PC-3 (cell line): Measurements from ENCODE around the gene MPDZ. TPM values are rescaled to one million over a fixed set of nuclear protein-coding genes. Genes with fewer than 3 reads are reported as not detected.

ENCODE experiments used
- ATAC-seq: fragments of 200-7000 bp; cut with Tn5 transposase; 2 replicates; pipeline ENCODE4 v1.9.1; 2020; ENCODE audit warnings: mild to moderate bottlenecking, moderate library complexity
- BruUV-seq: library from RNA; stranded (reverse); fragments of 400-500 nt; replicated peaks from 2 replicates; lab custom pipeline; 2021; lab: Mats Ljungman, UMichigan
- CTCF ChIA-PET: fragments of 300-600 bp; sonication (Branson Sonifier 250); formaldehyde crosslinking; loops from one replicate; lab custom pipeline; 2022; ENCODE audit warnings: antibody characterized with exemption; lab: Charles Lee
- POLR2A ChIA-PET: fragments of 300-600 bp; sonication (Branson Sonifier 250); formaldehyde crosslinking; loops from one replicate; lab custom pipeline; 2022; ENCODE audit warnings: antibody characterized with exemption; ENCODE audit not compliant: unreplicated experiment; lab: Charles Lee
- DNase-seq: peaks from one replicate; pipeline ENCODE4 v3.0.0-alpha.2; 2015
- H2AFZ ChIP-seq: fragments of 300-600 bp; sonication (generic); 2 replicates; pipeline ENCODE4 v1.6.0; 2016; ENCODE audit warnings: antibody characterized with exemption, low read length
- H3F3A ChIP-seq: fragments of 300-600 bp; sonication (generic); one replicate; pipeline ENCODE4 v1.6.0; 2017; ENCODE audit warnings: antibody characterized with exemption, low read length, control low read depth, mild to moderate bottlenecking; ENCODE audit not compliant: unreplicated experiment
- H3K27ac ChIP-seq: fragments of 300-600 bp; sonication (generic); 2 replicates; pipeline ENCODE4 v1.5.1; 2016; ENCODE audit warnings: mild to moderate bottlenecking, low read length
- H3K27me3 ChIP-seq: fragments of 300-600 bp; sonication (generic); 2 replicates; pipeline ENCODE4 v1.6.1; 2016; ENCODE audit warnings: low read length, mixed read lengths
- H3K36me3 ChIP-seq: fragments of 300-600 bp; sonication (generic); 2 replicates; pipeline ENCODE4 v1.6.1; 2016; ENCODE audit warnings: low read depth, mixed run types, low read length, mixed read lengths
- H3K4me1 ChIP-seq: fragments of 300-600 bp; sonication (generic); 2 replicates; pipeline ENCODE4 v1.5.1; 2016; ENCODE audit warnings: low read length; ENCODE audit not compliant: insufficient read depth
- H3K4me2 ChIP-seq: fragments of 300-600 bp; sonication (generic); 2 replicates; pipeline ENCODE4 v1.6.0; 2016; ENCODE audit warnings: low read length
- H3K4me3 ChIP-seq: fragments of 300-600 bp; sonication (generic); 2 replicates; pipeline ENCODE4 v1.5.1; 2016; ENCODE audit warnings: mild to moderate bottlenecking, low read length, mixed read lengths
- H3K79me2 ChIP-seq: fragments of 300-600 bp; sonication (generic); 2 replicates; pipeline ENCODE4 v1.6.1; 2017; ENCODE audit warnings: low read length, mixed read lengths
- H3K9ac ChIP-seq: fragments of 300-600 bp; sonication (generic); 2 replicates; pipeline ENCODE4 v1.6.0; 2016; ENCODE audit warnings: mild to moderate bottlenecking, low read length
- H3K9me2 ChIP-seq: fragments of 300-600 bp; sonication (generic); replicated peaks from 2 replicates; pipeline ENCODE4 v1.6.1; 2016; ENCODE audit warnings: mixed run types, low read length, mixed read lengths
- H3K9me3 ChIP-seq: fragments of 300-600 bp; sonication (generic); 2 replicates; pipeline ENCODE4 v1.6.1; 2016; ENCODE audit warnings: low read length, mixed read lengths
- H4K20me1 ChIP-seq: fragments of 300-600 bp; sonication (generic); 2 replicates; pipeline ENCODE4 v1.6.1; 2016; ENCODE audit warnings: low read length, mixed read lengths
- EZH2 ChIP-seq: fragments of 300-600 bp; sonication (generic); IDR thresholded peaks from one replicate; pipeline ENCODE4 v1.6.1; 2017; ENCODE audit warnings: antibody characterized with exemption, mild to moderate bottlenecking, low read length; ENCODE audit not compliant: unreplicated experiment
- EZH2phosphoT487 ChIP-seq: fragments of 300-600 bp; sonication (generic); IDR thresholded peaks from 2 replicates; pipeline ENCODE4 v1.6.1; 2018; ENCODE audit warnings: mild to moderate bottlenecking, antibody characterized with exemption, low read length, borderline replicate concordance
- intact Hi-C: fragments of 100-400 bp; cut with micrococcal nuclease; formaldehyde crosslinking; loops from 2 replicates; pipeline ENCODE4 v1.9.0; 2023
- total RNA-seq: library from RNA; depleted of rRNA; stranded (reverse); fragments of >200 nt; gene quantifications from 2 replicates; pipeline ENCODE4 v1.2.3, GENCODE V29; 2014
- TF ChIP-seq, protein P1 (sequence below): fragments of 300-600 bp; sonication (generic); conservative IDR thresholded peaks from 2 replicates; pipeline ENCODE4 v1.5.1; 2017; ENCODE audit warnings: antibody characterized with exemption, low read depth, mild to moderate bottlenecking, low read length

Gene MPDZ
- total RNA-seq, 1 experiment from 2014 or later: 6.1 TPM

DNA sequence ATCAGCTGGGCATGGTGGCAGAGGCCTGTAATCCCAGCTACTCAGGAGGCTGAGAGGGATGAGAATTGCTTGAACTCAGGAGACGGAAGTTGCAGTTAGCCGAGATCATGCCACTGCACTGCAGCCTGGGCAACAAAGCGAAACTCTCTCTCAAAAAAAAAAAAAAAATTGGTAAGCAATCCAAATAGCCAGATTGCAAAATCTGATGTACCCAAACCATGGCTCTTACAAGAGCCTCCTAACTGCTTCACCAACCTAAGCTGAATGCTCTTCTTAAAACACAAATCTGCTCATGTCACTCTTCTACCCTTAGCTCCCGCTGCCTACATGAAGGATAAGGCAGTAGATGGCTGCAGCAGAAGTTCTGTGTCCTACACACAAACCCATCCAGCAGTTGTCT is 105.9 kb downstream of the MPDZ start:
- intact Hi-C loops: no loop called here
- CTCF ChIA-PET: no interaction called here
- Histone ChIP-seq H3F3A (no peaks in the 10 kb centered on the region), H3K36me3 (no peaks in the 10 kb centered on the region), H3K27ac (no peak overlapping the region), H3K27me3 (no peaks in the 10 kb centered on the region), H3K4me3 (no peak overlapping the region), H3K79me2 (no peaks in the 10 kb centered on the region), H3K9me2 (no peaks in the 10 kb centered on the region), H3K9me3 (no peaks in the 10 kb centered on the region), H3K4me1 (no peaks in the 10 kb centered on the region), H3K4me2 (no peak overlapping the region), H3K9ac (no peak overlapping the region), H4K20me1 (no peaks in the 10 kb centered on the region), H2AFZ (no peak overlapping the region)
- POLR2A ChIA-PET: no interaction called here
- DNase-seq (no peak), ATAC-seq (no peak)
- TF ChIP-seq EZH2phosphoT487 (no peak), EZH2 (no peak)
- TF ChIP-seq, protein P1, sequence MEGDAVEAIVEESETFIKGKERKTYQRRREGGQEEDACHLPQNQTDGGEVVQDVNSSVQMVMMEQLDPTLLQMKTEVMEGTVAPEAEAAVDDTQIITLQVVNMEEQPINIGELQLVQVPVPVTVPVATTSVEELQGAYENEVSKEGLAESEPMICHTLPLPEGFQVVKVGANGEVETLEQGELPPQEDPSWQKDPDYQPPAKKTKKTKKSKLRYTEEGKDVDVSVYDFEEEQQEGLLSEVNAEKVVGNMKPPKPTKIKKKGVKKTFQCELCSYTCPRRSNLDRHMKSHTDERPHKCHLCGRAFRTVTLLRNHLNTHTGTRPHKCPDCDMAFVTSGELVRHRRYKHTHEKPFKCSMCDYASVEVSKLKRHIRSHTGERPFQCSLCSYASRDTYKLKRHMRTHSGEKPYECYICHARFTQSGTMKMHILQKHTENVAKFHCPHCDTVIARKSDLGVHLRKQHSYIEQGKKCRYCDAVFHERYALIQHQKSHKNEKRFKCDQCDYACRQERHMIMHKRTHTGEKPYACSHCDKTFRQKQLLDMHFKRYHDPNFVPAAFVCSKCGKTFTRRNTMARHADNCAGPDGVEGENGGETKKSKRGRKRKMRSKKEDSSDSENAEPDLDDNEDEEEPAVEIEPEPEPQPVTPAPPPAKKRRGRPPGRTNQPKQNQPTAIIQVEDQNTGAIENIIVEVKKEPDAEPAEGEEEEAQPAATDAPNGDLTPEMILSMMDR: no peak
- no TSS peak for BruUV-seq

DNA sequence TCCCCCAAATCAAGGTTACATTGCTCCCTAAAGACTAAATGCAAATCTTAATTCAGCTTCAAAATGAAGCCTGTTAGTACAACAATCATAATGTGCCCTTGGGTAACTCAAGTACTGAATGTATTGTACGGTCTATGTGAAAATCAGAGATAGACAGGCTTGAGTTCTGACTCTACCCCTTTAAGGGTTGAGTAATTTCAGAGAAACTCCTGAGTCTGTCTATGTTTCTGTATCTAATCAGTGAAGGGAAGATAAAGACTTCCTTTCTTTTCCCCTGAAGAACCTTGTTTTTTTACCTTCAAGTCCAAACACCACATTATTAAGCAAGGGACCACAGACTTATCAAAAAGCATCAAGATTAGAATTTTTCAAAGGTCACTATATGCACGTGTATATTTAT is 108.2 kb downstream of the MPDZ start:
- ATAC-seq: no peak
- no peaks in the 10 kb centered on the region for H3F3A ChIP-seq
- no peaks in the 10 kb centered on the region for H3K27me3 ChIP-seq
- H3K9me2 ChIP-seq: no peaks in the 10 kb centered on the region
- no peak for DNase-seq
- H3K79me2 ChIP-seq: no peaks in the 10 kb centered on the region
- no peak overlapping the region for H2AFZ ChIP-seq
- H3K4me1 ChIP-seq: peaks cover 10% of the 10 kb centered on the region
- H4K20me1 ChIP-seq: no peaks in the 10 kb centered on the region
- intact Hi-C loops: no loop called here
- ChIA-PET POLR2A (no interaction called here), CTCF (no interaction called here)
- H3K27ac ChIP-seq: no peak overlapping the region
- H3K36me3 ChIP-seq: no peaks in the 10 kb centered on the region; the same call in 1 of the 2 replicates
- H3K9me3 ChIP-seq: no peaks in the 10 kb centered on the region
- H3K4me2 ChIP-seq: no peak overlapping the region
- H3K4me3 ChIP-seq: no peak overlapping the region
- no peak overlapping the region for H3K9ac ChIP-seq
- TF ChIP-seq EZH2phosphoT487 (no peak), EZH2 (no peak)
- TF ChIP-seq, protein P1: no peak
- BruUV-seq: no TSS peak

DNA sequence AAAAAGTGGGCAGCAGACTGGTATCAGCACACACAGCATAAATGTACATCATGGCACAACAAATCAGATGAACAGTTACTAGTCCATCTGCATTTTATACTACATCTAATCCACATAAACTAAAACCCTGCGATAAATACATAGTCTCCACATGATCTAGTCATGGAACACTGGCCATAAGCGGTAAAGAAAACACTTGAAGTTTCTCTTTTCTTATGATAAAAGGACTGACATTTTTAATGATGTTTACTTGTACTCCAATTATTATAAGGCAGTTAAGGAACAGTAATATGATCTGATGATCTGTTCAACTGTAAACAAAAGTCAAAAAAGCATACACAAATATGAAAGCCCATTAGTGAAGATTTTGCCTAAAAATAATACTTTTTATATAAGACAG is 112.5 kb downstream of the MPDZ start:
- H3K27ac ChIP-seq: no peak overlapping the region
- intact Hi-C loops: no loop called here

More for the DNA sequence above, 112.5 kb downstream of the MPDZ start:
- no peak overlapping the region for H2AFZ ChIP-seq
- no peaks in the 10 kb centered on the region for H3K27me3 ChIP-seq
- TF ChIP-seq EZH2phosphoT487 (no peak), EZH2 (no peak)
- TF ChIP-seq, protein P1: no peak
- DNase-seq (no peak), ATAC-seq (peak; percentile 13; the same call in 1 of the 2 replicates)
- CTCF ChIA-PET: no interaction called here
- no peak overlapping the region for H3K4me3 ChIP-seq
- no peaks in the 10 kb centered on the region for H3F3A ChIP-seq
- H3K9me3 ChIP-seq: no peaks in the 10 kb centered on the region
- BruUV-seq: no TSS peak
- no peaks in the 10 kb centered on the region for H4K20me1 ChIP-seq
- POLR2A ChIA-PET: no interaction called here
- 0 out of 2 replicates have a peak overlapping the region, but pooled peaks have one; percentile 8 for H3K4me2 ChIP-seq
- peaks cover 10% of the 10 kb centered on the region for H3K4me1 ChIP-seq
- H3K36me3 ChIP-seq: no peaks in the 10 kb centered on the region; the same call in 1 of the 2 replicates
- H3K9ac ChIP-seq: no peak overlapping the region
- H3K9me2 ChIP-seq: no peaks in the 10 kb centered on the region
- no peaks in the 10 kb centered on the region for H3K79me2 ChIP-seq
